K562 (cell line): ENCODE data around the gene RSPH9. TPM values are rescaled to one million over a fixed set of nuclear protein-coding genes. Genes with fewer than 3 reads are reported as not detected.

Source experiments
- MGA ChIP-seq: fragments of 450-650 bp; IDR thresholded peaks from 2 replicates; pipeline ENCODE4 v1.6.1; 2016; ENCODE audit warnings: mild to moderate bottlenecking, moderate library complexity
- REST ChIP-seq, 2 experiments: fragments of 450-650 bp; formaldehyde crosslinking in 1 of 2; IDR thresholded peaks; 2 replicates each; pipeline versions ENCODE4 v1.4.0 to v1.6.1; 2014 to 2020; ENCODE audit warnings: mild to moderate bottlenecking in 2 of 2, borderline replicate concordance in 1 of 2, low read depth in 1 of 2
- polyA plus RNA-seq, 8 experiments: library from polyadenylated mRNA; depleted of rRNA in 4 of 8; stranded (reverse) in 5 of 8; unstranded in 3 of 8; fragments of >200 nt; fragmentation: Nextera tagmentation in 2 of 8; fragmentation: Illumina TruSeq in 1 of 8; extraction: Ambion mirVana in 2 of 8; extraction: Trizol in 1 of 8; gene quantifications; 2 replicates each; pipeline versions ENCODE4 v1.2.1 to v1.2.3, GENCODE V29; 2011 to 2014; ENCODE audit warnings: inconsistent platforms in 1 of 8, missing spikeins in 1 of 8
- total RNA-seq, 7 experiments: library from RNA; depleted of rRNA in 6 of 7; stranded (reverse); fragments of >200 nt in 6 of 7; fragmentation: Illumina TruSeq in 2 of 7; extraction: Trizol in 2 of 7; gene quantifications; 2 replicates each; pipeline versions ENCODE4 v1.2.1 to v1.2.3, GENCODE V29; 2011 to 2021; ENCODE audit warnings: low replicate concordance in 1 of 7

RSPH9 gene
- total and polyA plus RNA-seq, 9 of the 15 experiments (the other 6 are each of a cell fraction or from before 2014, with no cell fraction given) = 0.05 to 0.60 (median 0.39) TPM; not detected in 6

GRCh38 chr6:43657221-43657802 is 12.5 kb downstream of the RSPH9 start (continued):
- TF ChIP-seq MGA = no peak
- TF ChIP-seq REST (IDR thresholded peaks at IDR 0.05; ENCODE audit: borderline replicate concordance) = 0 out of 2 replicates have a peak, but pooled peaks have one; percentile 38
- no peak for TF ChIP-seq REST (CRISPR knock-in tag; IDR thresholded peaks at IDR 0.05; ENCODE audit: low read depth)
